Activated T-cell treated with anti-CD3 and anti-CD28 coated beads, Interleukin-2, amount 50 U/mL, for 48 hours (primary cell): ENCODE results near the gene MPV17.
A peak's percentile ranks its signal among the peaks of the same experiment; 100 is the strongest.
"Not testable (repeated sequence)": the region's sequence is repeated elsewhere in the genome, so short reads cannot be mapped to it uniquely, and the experiment has no call there.

Source experiments
- DNase-seq, 2 experiments: peaks; one replicate each; pipeline ENCODE4 v3.0.0-alpha.2; 2020

The MPV17 gene

GRCh38 chr2:27322301-27322765 is 564 bp downstream of the MPV17 start:
- DNase-seq: peak; percentile 35 to 41

- DNase-seq: no peak
These were observed 1.8 kb downstream of the MPV17 start for GRCh38 chr2:27320958-27321543.

- not testable (repeated sequence) for DNase-seq
These were observed 3.1 kb downstream of the MPV17 start for GRCh38 chr2:27319839-27320238.

DNA sequence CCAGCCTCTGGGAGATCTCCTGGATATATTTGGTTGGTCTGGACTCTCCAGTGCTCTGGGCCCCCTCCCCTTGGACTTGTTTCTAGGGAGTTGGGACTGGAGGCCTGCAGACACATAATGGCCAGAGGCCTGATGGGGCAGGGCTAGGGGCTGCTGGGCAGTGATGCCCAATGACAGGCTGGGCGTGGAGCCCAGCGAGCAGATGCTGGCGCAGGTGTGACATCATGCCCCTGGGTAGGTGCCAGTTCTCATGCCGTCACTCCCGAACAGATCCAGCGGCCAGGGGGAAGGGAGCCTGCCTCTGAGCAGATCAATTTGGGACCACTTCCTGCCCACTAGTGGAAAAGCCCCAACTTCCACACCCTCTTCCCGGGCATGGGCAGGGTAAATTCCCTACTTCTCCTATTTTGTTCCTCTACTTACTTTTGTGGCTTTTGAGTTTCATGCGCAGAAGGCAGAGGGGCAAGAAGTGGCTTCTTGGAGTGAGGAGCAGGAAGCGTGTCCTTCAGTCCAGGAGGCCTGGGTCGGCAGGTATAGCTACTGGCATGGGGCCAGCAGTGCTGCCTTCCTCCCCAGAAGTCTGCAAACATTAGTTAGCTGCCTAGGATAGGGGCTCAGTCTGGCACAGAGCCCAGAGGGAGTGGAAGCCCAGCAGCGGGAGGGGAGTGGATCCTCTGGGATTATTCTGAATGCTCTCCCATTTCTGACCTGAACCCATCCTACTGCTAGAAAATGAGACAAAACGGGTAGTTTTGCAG is 6.1 kb downstream of the MPV17 start:
- DNase-seq: no peak

DNA sequence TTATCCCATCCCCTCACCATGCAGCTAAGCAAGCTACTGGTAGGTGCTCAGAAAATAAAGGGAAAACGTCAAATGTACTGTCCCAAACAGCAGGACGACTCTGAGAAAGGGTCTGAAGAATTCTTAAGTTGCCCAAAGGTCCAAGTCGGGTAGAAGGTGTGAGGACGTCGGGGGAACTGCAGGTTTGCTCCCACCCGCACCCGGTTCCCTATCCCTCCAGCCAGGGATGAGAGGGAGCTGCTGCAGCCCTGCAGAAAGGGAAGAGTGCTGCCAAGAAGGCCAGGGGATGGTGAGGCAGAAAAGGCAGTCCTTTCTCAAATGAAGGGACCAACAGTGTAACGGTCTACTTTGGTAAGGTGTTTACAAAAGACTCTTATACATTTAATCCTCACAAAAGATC is 7.8 kb downstream of the MPV17 start:
- DNase-seq: no peak

DNA sequence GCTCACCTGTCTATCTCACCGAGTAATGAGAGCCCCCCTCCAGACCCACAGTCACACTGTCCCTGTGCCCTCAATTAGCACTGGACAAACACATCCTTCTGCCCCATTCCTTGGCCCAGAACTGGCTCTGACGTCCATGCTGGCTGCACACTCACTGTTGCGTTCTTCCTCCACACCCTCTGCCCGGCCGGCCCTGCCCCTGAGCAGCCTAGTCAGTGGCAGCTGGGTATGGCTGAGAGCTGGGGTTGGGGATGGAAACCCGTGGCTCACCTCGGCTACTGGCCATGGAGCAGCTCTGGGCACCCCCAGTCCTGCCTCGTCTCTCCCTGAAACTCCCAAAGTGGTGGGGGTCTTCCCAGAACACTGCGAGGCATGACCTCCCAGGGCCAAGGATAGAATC is 8.2 kb downstream of the MPV17 start:
- no peak for DNase-seq

- no peak for DNase-seq
These were observed 8.8 kb downstream of the MPV17 start for GRCh38 chr2:27313882-27314645.

DNA sequence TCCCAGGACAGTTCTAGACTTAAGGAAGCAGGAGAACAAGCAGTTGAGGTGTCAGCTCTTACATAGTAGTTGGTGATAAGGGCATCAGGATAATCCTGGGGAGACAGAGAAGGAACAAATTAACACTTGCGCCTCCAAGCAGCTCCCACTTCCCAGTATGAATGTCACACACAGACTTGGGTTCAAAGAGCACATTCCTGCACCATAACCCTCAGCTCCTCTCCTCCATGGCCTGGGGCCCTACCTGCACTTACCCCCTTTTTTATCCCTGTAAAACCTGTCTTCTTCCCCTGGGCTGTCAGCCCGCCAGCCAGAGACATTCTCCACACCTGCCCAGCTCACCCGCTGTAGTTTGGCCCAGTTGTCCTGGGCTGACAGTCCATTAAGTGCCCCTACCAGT is 10.7 kb downstream of the MPV17 start:
- DNase-seq: no peak

DNA sequence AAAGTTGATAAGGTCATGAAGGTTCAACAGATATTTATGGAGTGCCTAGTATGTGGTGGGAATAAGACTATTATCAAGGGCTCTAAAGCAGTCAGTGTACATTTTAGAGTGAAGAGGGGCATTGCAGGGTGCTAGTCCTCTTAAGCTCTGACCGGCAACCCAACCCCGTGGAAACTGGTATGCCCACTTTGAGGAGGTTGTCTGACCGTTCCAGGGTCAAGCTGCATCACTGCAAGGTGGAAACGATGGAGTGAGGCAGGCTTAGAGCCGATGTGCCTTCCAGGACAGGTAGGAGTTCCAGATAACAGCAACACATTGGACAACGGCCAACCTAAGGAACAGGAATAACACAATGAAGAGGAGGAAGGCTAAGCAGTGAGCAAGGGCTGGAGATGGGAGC is 13.2 kb downstream of the MPV17 start:
- DNase-seq: no peak

DNA sequence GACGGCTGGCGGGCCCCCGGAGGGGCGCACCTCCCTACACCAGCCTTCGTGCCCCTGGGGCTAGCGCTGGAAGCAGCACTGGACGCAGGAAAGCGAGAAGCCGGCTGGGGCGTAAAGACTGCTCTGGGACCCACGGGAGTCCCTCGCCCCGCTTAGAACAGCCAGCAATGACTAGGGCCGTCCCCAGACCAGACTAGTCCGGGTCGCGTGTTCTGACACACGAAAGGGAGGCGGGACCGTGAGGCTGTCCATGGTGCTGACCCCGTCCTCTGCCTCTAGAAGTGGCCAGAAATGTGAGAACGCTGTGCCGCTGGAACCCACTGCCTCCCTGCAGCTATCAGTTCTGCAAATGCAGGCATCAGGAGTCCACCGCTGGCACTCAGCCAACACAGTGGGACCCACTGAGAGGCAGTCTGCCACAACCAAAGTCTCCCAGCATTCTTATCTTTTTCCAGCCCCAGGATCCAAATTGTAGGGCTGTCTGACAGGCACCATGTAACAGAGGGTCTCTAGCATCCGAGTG is 14.5 kb downstream of the MPV17 start, which contains the start of gene UCN:
Gene UCN, minus strand, starts transcription at position 87 of the 523 bp plus-strand sequence. CDS start 550 bp downstream, outside the sequence.
- DNase-seq: no peak

- DNase-seq: no peak
These were observed 15.1 kb downstream of the MPV17 start for GRCh38 chr2:27307545-27308358.

DNA sequence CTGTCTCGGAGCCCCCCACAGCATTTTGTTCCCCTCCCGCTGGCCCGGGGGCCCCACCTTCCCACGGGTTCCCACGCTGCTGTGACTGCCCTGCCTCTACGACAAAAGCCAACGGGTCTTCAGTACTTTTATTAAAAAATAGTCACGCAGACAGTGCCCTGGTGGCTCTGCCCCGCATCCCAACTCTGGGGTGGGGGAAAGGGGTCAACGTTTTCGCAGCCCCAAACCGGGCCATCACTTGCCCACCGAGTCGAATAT is 15.7 kb downstream of the MPV17 start:
- peak in 1 of 2 experiments; percentile 24 for DNase-seq

DNA sequence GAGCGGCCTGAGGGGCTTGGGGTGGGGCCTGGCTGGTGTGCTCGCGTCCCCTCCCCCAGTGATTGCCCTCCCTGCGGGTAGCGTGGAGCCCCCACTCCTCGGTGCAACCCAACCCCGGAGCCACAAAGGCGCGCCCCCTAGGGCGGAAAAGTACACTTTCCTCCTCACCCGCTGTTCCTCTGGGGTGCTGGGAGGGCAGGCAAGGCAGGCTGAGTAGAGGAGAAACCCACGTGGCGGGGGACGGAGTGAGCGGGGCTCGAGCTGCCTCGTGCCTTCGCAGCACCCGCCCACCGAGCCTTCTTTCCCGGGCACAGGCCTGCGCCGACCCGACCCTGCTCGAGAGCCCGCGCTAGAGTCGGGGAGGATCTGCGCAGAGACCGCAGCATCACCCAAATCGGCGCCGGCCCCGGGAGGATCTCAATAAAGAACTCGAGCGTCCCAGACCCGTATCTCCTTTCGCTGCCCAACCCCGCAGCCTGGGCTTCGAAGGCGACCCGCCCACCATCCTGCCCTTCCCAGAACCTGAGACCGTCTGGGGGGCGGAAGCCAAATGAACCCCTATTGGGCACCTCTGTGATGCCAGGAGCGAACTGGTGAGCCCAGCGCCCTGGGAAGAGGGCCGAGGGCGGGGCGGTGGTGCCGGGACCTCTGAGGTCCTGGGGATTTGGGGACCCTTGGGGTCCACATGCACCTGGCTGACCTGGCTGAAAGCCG is 16.2 kb downstream of the MPV17 start:
- peak; percentile 56 to 57 for DNase-seq

GRCh38 chr2:27306136-27306535 is 16.8 kb downstream of the MPV17 start:
- no peak for DNase-seq

- DNase-seq: no peak
These were observed 17.4 kb downstream of the MPV17 start for GRCh38 chr2:27305516-27305915.

DNA sequence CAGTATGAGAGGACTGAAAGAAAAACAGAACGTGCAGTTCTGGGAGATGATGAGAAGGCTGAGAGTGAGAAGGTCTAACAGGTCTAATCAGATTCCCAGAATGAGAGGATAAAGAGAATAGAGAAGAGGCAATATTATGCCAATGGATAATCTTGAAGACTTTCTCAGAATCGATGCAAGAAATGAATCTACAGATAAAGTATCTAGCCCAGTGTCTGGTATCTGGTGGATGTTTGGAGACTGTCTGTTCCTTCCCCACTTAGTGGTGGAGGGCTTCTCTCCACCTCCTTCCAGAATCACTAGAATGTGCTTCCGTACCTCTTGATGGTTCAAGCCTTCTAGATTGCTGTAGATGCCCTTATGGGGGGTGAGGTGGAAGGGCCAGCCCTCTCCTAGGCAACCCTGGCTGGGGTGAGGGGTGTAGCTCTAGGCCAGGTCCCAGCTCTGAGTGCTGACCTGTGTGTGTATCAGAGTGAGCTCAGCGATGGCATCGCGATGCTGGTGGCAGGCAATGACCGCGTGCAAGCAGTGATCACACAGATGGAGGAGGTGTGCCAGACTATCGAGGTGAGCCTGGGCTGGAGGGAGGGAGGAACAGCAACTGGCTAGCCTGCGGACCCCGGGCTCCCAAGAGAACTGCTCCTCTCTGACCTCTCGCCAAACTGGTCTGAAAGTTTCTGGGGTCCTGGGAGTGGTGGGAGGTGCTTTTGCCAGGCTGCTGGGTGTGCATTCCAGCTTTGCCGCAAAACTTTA is 18.2 kb downstream of the MPV17 start:
- DNase-seq: no peak

DNA sequence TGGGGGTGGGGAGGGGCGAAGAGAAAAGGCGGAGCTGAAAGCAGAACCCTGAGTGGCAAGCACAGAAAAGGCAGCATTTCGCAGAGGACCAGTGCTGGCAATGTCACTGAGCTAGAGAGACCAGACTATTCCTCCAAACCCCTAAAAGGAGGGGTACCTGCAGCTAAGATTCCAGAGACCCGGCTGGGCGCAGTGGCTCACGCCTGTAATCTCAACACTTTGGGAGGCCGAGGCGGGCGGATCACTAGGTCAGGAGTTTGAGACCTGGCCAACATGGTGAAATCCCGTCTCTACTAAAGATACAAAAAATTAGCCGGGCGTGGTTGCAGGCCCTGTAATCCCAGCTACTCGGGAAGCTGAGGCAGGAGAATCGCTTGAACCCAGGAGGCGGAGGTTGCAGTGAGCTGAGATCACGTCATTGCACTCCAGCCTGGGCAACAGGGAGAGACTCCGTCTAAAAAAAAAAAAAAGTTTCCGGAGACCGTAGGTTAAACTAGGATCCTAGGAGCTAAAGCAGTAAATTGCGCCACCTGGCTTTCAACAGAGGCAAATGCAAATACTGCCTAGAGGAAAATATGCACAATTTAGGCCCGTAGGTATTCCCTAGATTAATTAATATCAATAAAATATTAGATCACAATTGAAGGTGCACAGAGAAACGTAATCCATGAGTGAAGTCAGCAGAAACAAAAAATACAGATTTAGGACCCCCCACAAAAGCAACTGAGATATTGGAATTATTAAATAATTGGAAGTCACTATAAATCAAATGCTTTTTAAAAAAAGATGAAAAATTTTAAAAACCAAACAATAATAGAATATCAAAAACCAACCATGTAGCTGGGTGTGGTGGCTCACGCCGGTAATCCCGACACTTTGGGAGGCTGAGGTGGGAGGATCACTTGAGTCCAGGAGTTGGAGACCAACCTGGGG is 19.5 kb downstream of the MPV17 start:
- peak; percentile 51 to 55 for DNase-seq

DNA sequence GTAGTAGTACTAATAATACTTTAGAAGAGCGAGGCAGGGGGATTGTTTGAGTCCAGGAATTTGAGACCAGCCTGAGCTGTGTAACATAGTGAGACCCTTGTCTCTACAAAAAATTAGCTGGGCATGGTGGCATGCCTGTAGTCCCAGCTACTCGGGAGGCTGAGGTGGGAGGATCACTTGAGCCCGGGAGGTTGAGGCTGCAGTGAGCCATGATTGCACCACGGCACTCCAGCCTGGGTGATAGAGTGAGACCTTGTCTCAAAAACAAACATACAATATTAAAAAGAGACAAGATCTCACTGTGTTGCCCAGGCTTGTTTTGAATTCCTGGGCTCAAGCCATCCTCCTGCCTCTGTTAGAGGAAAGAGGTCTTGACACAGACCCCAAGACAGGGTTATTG is 22.3 kb downstream of the MPV17 start:
- DNase-seq: not testable (repeated sequence)

- no peak for DNase-seq
These were observed 24.4 kb downstream of the MPV17 start for GRCh38 chr2:27298391-27299080.

DNA sequence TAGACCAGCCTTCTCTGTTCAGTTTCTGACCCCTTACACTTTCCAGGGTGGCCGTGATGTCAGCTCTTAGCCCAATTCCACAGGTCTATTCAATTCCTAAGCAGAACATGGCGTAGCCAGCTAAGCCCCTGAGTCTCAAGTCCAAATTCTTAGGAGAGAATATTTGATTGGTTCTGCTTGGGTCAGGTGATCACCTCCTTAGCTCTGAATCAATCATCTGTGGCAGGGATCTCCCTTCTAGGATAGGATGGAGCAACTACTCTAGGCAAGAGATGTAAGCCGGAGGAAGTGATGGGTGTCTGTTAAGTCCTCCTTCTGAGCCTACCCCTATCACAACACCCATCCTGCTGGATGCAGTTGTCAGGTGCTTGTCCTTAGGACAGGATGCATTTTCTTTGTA is 25.7 kb downstream of the MPV17 start:
- no peak for DNase-seq
